Myocyte (in vitro differentiated cells): ENCODE data around the gene KIF26B. TPM values are rescaled to one million over a fixed set of nuclear protein-coding genes. Genes with fewer than 3 reads are reported as not detected.
A peak's percentile ranks its signal among the peaks of the same experiment; 100 is the strongest.

Source experiments
- DNase-seq: peaks from one replicate; pipeline ENCODE4 v3.0.0-alpha.2; 2012; ENCODE audit warnings: low read depth
- total RNA-seq: library from RNA; depleted of rRNA; stranded (reverse); fragments of >200 nt; gene quantifications from 2 replicates; pipeline ENCODE4 v1.2.3, GENCODE V29; 2014

Gene KIF26B
- total RNA-seq, 1 donor from 2014 or later = 0.83 TPM

GRCh38 chr1:245412306-245412705 lies 257.5 kb downstream of the KIF26B start:
- no peak for DNase-seq

GRCh38 chr1:245416781-245417180 lies 262.0 kb downstream of the KIF26B start:
- no peak for DNase-seq

- DNase-seq = peak; percentile 14
These were observed 263.3 kb downstream of the KIF26B start for GRCh38 chr1:245418077-245418476.

GRCh38 chr1:245419461-245419978 lies 264.7 kb downstream of the KIF26B start:
- DNase-seq = no peak

GRCh38 chr1:245419989-245420388 lies 265.2 kb downstream of the KIF26B start:
- DNase-seq = no peak

- no peak for DNase-seq
These were observed 266.1 kb downstream of the KIF26B start for GRCh38 chr1:245420926-245421325.

- DNase-seq = no peak
These were observed 273.9 kb downstream of the KIF26B start for GRCh38 chr1:245428681-245429080.

- no peak for DNase-seq
These were observed 276.9 kb downstream of the KIF26B start for GRCh38 chr1:245431706-245432105.

- DNase-seq = no peak
These were observed 277.6 kb downstream of the KIF26B start for GRCh38 chr1:245432228-245432875.

- DNase-seq = no peak
These were observed 278.8 kb downstream of the KIF26B start for GRCh38 chr1:245433561-245433960.

GRCh38 chr1:245434280-245434679 lies 279.5 kb downstream of the KIF26B start:
- no peak for DNase-seq

- no peak for DNase-seq
These were observed 281.6 kb downstream of the KIF26B start for GRCh38 chr1:245436407-245436806.

- DNase-seq = no peak
These were observed 282.7 kb downstream of the KIF26B start for GRCh38 chr1:245437369-245438062.

- no peak for DNase-seq
These were observed 286.1 kb downstream of the KIF26B start for GRCh38 chr1:245440922-245441321.

GRCh38 chr1:245441689-245442088 lies 286.9 kb downstream of the KIF26B start:
- DNase-seq = peak; percentile 9

- no peak for DNase-seq
These were observed 289.5 kb downstream of the KIF26B start for GRCh38 chr1:245444147-245444828.

GRCh38 chr1:245444945-245445344 lies 290.2 kb downstream of the KIF26B start:
- no peak for DNase-seq

GRCh38 chr1:245448531-245448930 lies 293.7 kb downstream of the KIF26B start:
- no peak for DNase-seq

- DNase-seq = no peak
These were observed 294.2 kb downstream of the KIF26B start for GRCh38 chr1:245448975-245449431.

- no peak for DNase-seq
These were observed 298.8 kb downstream of the KIF26B start for GRCh38 chr1:245453541-245453940.

- DNase-seq = no peak
These were observed 299.3 kb downstream of the KIF26B start for GRCh38 chr1:245454051-245454450.

GRCh38 chr1:245457562-245457961 lies 302.8 kb downstream of the KIF26B start:
- DNase-seq = no peak
